Ovary (tissue), 3 donors: Measurements from ENCODE around the gene ERAS.
A peak's percentile ranks its signal among the peaks of the same experiment; 100 is the strongest.

Experiments
- CTCF ChIP-seq, 3 donors: fragments of 450-650 bp in 2 of 3; fragments of 200-600 bp in 1 of 3; IDR thresholded peaks; one replicate each; pipeline versions ENCODE4 v1.5.1 to v1.8.0; 2016 to 2022; ENCODE audit warnings: antibody characterized with exemption in 3 of 3, mild to moderate bottlenecking in 1 of 3
- EP300 ChIP-seq: sonication (generic); formaldehyde crosslinking; IDR thresholded peaks from one replicate; pipeline ENCODE4 v1.6.1; 2017; ENCODE audit warnings: antibody characterized with exemption
- POLR2A ChIP-seq: fragments of 450-650 bp; IDR thresholded peaks from one replicate; pipeline ENCODE4 v1.6.1; 2017; ENCODE audit warnings: antibody characterized with exemption, mild to moderate bottlenecking, moderate library complexity
- donor health status: DM: no; HTN: no; CAD: no.

DNA sequence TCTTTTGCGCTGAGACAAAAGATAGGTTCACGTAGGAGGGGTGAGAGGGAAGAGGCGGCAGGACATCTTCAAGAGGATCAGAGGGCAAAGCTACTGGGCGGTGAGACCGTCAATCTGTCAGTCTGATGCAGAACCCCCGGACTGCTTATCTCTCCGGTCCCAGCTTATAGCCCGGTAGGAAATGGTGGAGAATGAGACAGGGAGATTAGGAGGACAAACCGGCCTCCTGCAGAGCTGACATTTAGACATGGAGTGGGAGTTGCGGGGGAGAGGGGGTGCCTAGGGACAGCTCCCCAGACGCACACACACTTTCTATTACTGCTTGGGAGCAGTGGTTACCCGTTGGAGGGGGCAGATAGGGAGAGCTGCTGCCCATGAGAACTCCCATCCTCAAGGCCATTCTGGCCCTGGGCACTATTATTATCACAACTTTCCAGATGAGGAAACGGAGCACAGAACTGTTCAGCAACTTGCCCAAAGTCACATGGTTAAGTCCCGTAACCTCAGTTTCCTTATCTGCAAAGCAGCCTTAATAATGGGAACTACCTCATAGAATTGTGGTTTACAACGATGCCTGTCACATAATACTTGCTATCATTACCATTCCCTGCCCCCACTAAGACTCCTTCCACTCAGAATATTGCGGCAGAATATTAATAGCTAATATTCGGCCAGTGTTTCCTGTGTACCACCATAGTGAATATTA, 25.6 kb upstream of the ERAS start:
- TF ChIP-seq POLR2A (no peak), CTCF (IDR thresholded peaks at IDR 0.05) (peak in 1 of 3 donors; percentile 20), EP300 (no peak)
